Measurements from ENCODE around the gene RMND5B. TPM values are rescaled to one million over a fixed set of nuclear protein-coding genes. Genes with fewer than 3 reads are reported as not detected.

RMND5B gene
- polyA plus RNA-seq, 1 of the 3 experiments (the other 2 are of a cell fraction) = 42.8 TPM

DNA sequence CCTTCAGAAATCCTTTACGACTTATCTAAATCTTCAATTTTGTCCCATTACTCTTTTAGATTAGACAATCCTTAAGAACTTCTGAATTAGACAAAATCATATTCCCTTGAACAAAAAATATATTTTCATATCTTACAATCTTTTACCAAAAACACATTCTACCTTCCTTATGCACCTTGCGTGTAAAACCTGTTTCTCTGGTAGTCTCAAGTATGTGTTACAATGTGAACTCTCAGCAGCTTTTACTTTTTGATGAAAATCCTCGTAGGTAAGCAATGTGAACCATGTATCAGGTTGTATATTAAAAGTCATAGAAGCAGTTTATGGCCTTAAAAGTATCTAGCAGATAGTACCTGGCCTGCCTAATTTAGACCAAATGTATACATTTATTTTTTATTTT, 43.6 kb downstream of the RMND5B start:
- H3K9me3 ChIP-seq = no peaks in the 10 kb centered on the region
- H3K27ac ChIP-seq (ENCODE audit: low read depth in 2 of 2, low read length in 1 of 2) = no peak overlapping the region
- DNase-seq = no peak
- H3K79me2 ChIP-seq (ENCODE audit: insufficient read depth) = no peaks in the 10 kb centered on the region
- no peaks in the 10 kb centered on the region for H3K36me3 ChIP-seq (replicated peaks in 1 of 2; ENCODE audit: control insufficient read depth in 1 of 2, insufficient read depth in 2 of 2, low read length in 1 of 2)
- TF ChIP-seq USF2 (IDR thresholded peaks at IDR 0.05; ENCODE audit: borderline replicate concordance, low read depth, low read length) = no peak
- TF ChIP-seq REST (IDR thresholded peaks at IDR 0.05; ENCODE audit: low read depth, low read length) = no peak
- TF ChIP-seq, protein P1, sequence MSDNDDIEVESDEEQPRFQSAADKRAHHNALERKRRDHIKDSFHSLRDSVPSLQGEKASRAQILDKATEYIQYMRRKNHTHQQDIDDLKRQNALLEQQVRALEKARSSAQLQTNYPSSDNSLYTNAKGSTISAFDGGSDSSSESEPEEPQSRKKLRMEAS (IDR thresholded peaks at IDR 0.05; ENCODE audit: low read depth) = no peak
- TF ChIP-seq MEF2A (IDR thresholded peaks at IDR 0.05; ENCODE audit: borderline replicate concordance, low read depth) = no peak
- no peak for TF ChIP-seq RXRA (IDR thresholded peaks at IDR 0.05; ENCODE audit: borderline replicate concordance, low read depth)
- TF ChIP-seq EP300 (IDR thresholded peaks at IDR 0.05; ENCODE audit: borderline replicate concordance in 1 of 2, low read depth in 1 of 2, low read length in 1 of 2) = no peak
- TF ChIP-seq FOXJ3 (CRISPR knock-in tag; IDR thresholded peaks at IDR 0.05) = no peak
- TF ChIP-seq, protein P2, sequence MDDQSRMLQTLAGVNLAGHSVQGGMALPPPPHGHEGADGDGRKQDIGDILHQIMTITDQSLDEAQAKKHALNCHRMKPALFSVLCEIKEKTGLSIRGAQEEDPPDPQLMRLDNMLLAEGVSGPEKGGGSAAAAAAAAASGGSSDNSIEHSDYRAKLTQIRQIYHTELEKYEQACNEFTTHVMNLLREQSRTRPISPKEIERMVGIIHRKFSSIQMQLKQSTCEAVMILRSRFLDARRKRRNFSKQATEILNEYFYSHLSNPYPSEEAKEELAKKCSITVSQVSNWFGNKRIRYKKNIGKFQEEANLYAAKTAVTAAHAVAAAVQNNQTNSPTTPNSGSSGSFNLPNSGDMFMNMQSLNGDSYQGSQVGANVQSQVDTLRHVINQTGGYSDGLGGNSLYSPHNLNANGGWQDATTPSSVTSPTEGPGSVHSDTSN (IDR thresholded peaks at IDR 0.05) = no peak
- no peak for TF ChIP-seq GABPA (IDR thresholded peaks at IDR 0.05; ENCODE audit: low read depth)
- TF ChIP-seq, protein P3, sequence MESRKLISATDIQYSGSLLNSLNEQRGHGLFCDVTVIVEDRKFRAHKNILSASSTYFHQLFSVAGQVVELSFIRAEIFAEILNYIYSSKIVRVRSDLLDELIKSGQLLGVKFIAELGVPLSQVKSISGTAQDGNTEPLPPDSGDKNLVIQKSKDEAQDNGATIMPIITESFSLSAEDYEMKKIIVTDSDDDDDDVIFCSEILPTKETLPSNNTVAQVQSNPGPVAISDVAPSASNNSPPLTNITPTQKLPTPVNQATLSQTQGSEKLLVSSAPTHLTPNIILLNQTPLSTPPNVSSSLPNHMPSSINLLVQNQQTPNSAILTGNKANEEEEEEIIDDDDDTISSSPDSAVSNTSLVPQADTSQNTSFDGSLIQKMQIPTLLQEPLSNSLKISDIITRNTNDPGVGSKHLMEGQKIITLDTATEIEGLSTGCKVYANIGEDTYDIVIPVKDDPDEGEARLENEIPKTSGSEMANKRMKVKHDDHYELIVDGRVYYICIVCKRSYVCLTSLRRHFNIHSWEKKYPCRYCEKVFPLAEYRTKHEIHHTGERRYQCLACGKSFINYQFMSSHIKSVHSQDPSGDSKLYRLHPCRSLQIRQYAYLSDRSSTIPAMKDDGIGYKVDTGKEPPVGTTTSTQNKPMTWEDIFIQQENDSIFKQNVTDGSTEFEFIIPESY (IDR thresholded peaks at IDR 0.05; ENCODE audit: borderline replicate concordance, low read depth) = no peak
- no peak for TF ChIP-seq RAD21 (IDR thresholded peaks at IDR 0.05; ENCODE audit: low read length)
- TF ChIP-seq CHD2 (IDR thresholded peaks at IDR 0.05; ENCODE audit: low read length, partially characterized antibody) = no peak
- no peak for TF ChIP-seq TCF12 (IDR thresholded peaks at IDR 0.05)
- no peak for TF ChIP-seq TEAD4 (IDR thresholded peaks at IDR 0.05; ENCODE audit: borderline replicate concordance, insufficient read depth)
- TF ChIP-seq NRF1 (IDR thresholded peaks at IDR 0.05; ENCODE audit: low read depth, low read length) = no peak
- TF ChIP-seq RCOR1 (IDR thresholded peaks at IDR 0.05; ENCODE audit: low read length) = no peak
- TF ChIP-seq, protein P4, sequence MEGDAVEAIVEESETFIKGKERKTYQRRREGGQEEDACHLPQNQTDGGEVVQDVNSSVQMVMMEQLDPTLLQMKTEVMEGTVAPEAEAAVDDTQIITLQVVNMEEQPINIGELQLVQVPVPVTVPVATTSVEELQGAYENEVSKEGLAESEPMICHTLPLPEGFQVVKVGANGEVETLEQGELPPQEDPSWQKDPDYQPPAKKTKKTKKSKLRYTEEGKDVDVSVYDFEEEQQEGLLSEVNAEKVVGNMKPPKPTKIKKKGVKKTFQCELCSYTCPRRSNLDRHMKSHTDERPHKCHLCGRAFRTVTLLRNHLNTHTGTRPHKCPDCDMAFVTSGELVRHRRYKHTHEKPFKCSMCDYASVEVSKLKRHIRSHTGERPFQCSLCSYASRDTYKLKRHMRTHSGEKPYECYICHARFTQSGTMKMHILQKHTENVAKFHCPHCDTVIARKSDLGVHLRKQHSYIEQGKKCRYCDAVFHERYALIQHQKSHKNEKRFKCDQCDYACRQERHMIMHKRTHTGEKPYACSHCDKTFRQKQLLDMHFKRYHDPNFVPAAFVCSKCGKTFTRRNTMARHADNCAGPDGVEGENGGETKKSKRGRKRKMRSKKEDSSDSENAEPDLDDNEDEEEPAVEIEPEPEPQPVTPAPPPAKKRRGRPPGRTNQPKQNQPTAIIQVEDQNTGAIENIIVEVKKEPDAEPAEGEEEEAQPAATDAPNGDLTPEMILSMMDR (IDR thresholded peaks at IDR 0.05) = no peak
- no peak for TF ChIP-seq TAF1 (IDR thresholded peaks at IDR 0.05; ENCODE audit: borderline replicate concordance, low read depth, low read length)
- TF ChIP-seq RFX5 (IDR thresholded peaks at IDR 0.05; ENCODE audit: low read length) = no peak
- TF ChIP-seq MXI1 (IDR thresholded peaks at IDR 0.05; ENCODE audit: low read depth, low read length) = no peak
- POLR2A ChIA-PET = no interaction called here
- H2AFZ ChIP-seq (ENCODE audit: low read depth) = no peak overlapping the region
- no peaks in the 10 kb centered on the region for H3F3A ChIP-seq (replicated peaks; ENCODE audit: insufficient read depth)
- WGBS (ENCODE audit: low lambda C conversion rate) = 72% methylated on average over 3 of the region's 3 CpGs
- H3K9me2 ChIP-seq = no peaks in the 10 kb centered on the region
- no peaks in the 10 kb centered on the region for H3K4me1 ChIP-seq (ENCODE audit: control insufficient read depth in 1 of 2, insufficient read depth in 2 of 2, low read depth in 1 of 2, low read length in 1 of 2)
- H3K9ac ChIP-seq = no peak overlapping the region
- CTCF ChIA-PET = interaction anchor here (1.1 to 1.6 kb wide), 2 partner anchors 10 to 98 kb away, joined by 6 read pairs; no protein-coding TSS in a partner anchor
- no peak overlapping the region for H3K4me2 ChIP-seq
- H3K4me3 ChIP-seq (ENCODE audit: low read depth in 2 of 2, low read length in 1 of 2) = no peak overlapping the region
- H3K27me3 ChIP-seq (ENCODE audit: insufficient read depth) = no peaks in the 10 kb centered on the region
- H4K20me1 ChIP-seq (ENCODE audit: insufficient read depth) = no peaks in the 10 kb centered on the region
